Jurkat, Clone E6-1 (cell line): ENCODE measurements around the gene AKAP6.
"Not testable (repeated sequence)": the region's sequence is repeated elsewhere in the genome, so short reads cannot be mapped to it uniquely, and the experiment has no call there.

ENCODE experiments used
- DNase-seq: peaks from one replicate; pipeline ENCODE4 v3.0.0-alpha.2; 2011; ENCODE audit warnings: low read depth, low spot score
- H3K4me3 ChIP-seq: 2 replicates; pipeline ENCODE4 v1.5.1; 2011; ENCODE audit warnings: mild to moderate bottlenecking, low read length, control low read depth, moderate library complexity

The AKAP6 gene

GRCh38 chr14:32363761-32364160, 34.7 kb downstream of the AKAP6 start:
- DNase-seq = no peak
- no peak overlapping the region for H3K4me3 ChIP-seq

GRCh38 chr14:32364941-32365340, 35.8 kb downstream of the AKAP6 start:
- no peak overlapping the region for H3K4me3 ChIP-seq
- no peak for DNase-seq

- H3K4me3 ChIP-seq = no peak overlapping the region
- no peak for DNase-seq
These were observed 37.3 kb downstream of the AKAP6 start for GRCh38 chr14:32366256-32366879.

- H3K4me3 ChIP-seq = no peak overlapping the region
- DNase-seq = no peak
These were observed 37.9 kb downstream of the AKAP6 start for GRCh38 chr14:32366986-32367385.

- DNase-seq = no peak
- H3K4me3 ChIP-seq = no peak overlapping the region
These were observed 38.4 kb downstream of the AKAP6 start for GRCh38 chr14:32367516-32367915.

GRCh38 chr14:32368107-32368506, 39.0 kb downstream of the AKAP6 start:
- DNase-seq = no peak
- H3K4me3 ChIP-seq = no peak overlapping the region

- H3K4me3 ChIP-seq = no peak overlapping the region
- DNase-seq = no peak
These were observed 41.6 kb downstream of the AKAP6 start for GRCh38 chr14:32370714-32371113.

GRCh38 chr14:32372154-32372553, 43.1 kb downstream of the AKAP6 start:
- no peak for DNase-seq
- H3K4me3 ChIP-seq = no peak overlapping the region

GRCh38 chr14:32373174-32373573, 44.1 kb downstream of the AKAP6 start:
- H3K4me3 ChIP-seq, DNase-seq: not testable (repeated sequence)

- H3K4me3 ChIP-seq = no peak overlapping the region
- DNase-seq = no peak
These were observed 45.1 kb downstream of the AKAP6 start for GRCh38 chr14:32374155-32374554.

GRCh38 chr14:32375663-32376062, 46.6 kb downstream of the AKAP6 start:
- H3K4me3 ChIP-seq = no peak overlapping the region
- DNase-seq = no peak

GRCh38 chr14:32377046-32377646, 48.0 kb downstream of the AKAP6 start:
- H3K4me3 ChIP-seq = no peak overlapping the region
- no peak for DNase-seq

- no peak overlapping the region for H3K4me3 ChIP-seq
- no peak for DNase-seq
These were observed 49.2 kb downstream of the AKAP6 start for GRCh38 chr14:32378284-32378683.

GRCh38 chr14:32379447-32379846, 50.3 kb downstream of the AKAP6 start:
- no peak for DNase-seq

GRCh38 chr14:32381869-32382268, 52.8 kb downstream of the AKAP6 start:
- DNase-seq = no peak

More at GRCh38 chr14:32379447-32379846, 50.3 kb downstream of the AKAP6 start:
- no peak overlapping the region for H3K4me3 ChIP-seq

GRCh38 chr14:32382704-32383103, 53.6 kb downstream of the AKAP6 start:
- no peak overlapping the region for H3K4me3 ChIP-seq
- no peak for DNase-seq

More at GRCh38 chr14:32381869-32382268, 52.8 kb downstream of the AKAP6 start:
- no peak overlapping the region for H3K4me3 ChIP-seq

- no peak overlapping the region for H3K4me3 ChIP-seq
- no peak for DNase-seq
These were observed 54.4 kb downstream of the AKAP6 start for GRCh38 chr14:32383364-32384009.

GRCh38 chr14:32384464-32384863, 55.4 kb downstream of the AKAP6 start:
- DNase-seq = no peak
- no peak overlapping the region for H3K4me3 ChIP-seq

GRCh38 chr14:32387295-32387694, 58.2 kb downstream of the AKAP6 start:
- not testable (repeated sequence) for H3K4me3 ChIP-seq, DNase-seq

GRCh38 chr14:32393119-32393518, 64.0 kb downstream of the AKAP6 start:
- DNase-seq = no peak
- no peak overlapping the region for H3K4me3 ChIP-seq

GRCh38 chr14:32394038-32394437, 64.9 kb downstream of the AKAP6 start:
- no peak overlapping the region for H3K4me3 ChIP-seq
- DNase-seq = no peak
